Panc1 (cell line): ENCODE measurements around the gene CDH13. TPM values are rescaled to one million over a fixed set of nuclear protein-coding genes. Genes with fewer than 3 reads are reported as not detected.

Source experiments
- ATAC-seq: fragments of 200-7000 bp; cut with Tn5 transposase; 2 replicates; pipeline ENCODE4 v1.9.1; 2020; ENCODE audit warnings: mild to moderate bottlenecking, moderate library complexity
- BruUV-seq: library from RNA; stranded (reverse); fragments of 400-500 nt; replicated peaks from 2 replicates; lab custom pipeline; 2021; lab: Mats Ljungman, UMichigan
- CTCF ChIA-PET: fragments of 300-600 bp; sonication (Branson Sonifier 250); formaldehyde crosslinking; loops from one replicate; lab custom pipeline; 2022; ENCODE audit warnings: antibody characterized with exemption; lab: Charles Lee
- POLR2A ChIA-PET: fragments of 300-600 bp; sonication (Branson Sonifier 250); formaldehyde crosslinking; loops from one replicate; lab custom pipeline; 2022; ENCODE audit warnings: antibody characterized with exemption; lab: Charles Lee
- DNase-seq: peaks from one replicate; pipeline ENCODE4 v3.0.0-alpha.2; 2010; ENCODE audit warnings: low read depth, low spot score
- H3K27ac ChIP-seq: 2 replicates; pipeline ENCODE4 v1.5.1; 2011; ENCODE audit warnings: mild to moderate bottlenecking, low read length, inconsistent platforms
- H3K27me3 ChIP-seq: fragments of 200-500 bp; sonication (Bioruptor generic); 2 replicates; pipeline ENCODE4 v1.6.0; 2014; ENCODE audit warnings: low read length, inconsistent platforms; ENCODE audit not compliant: control insufficient read depth, insufficient read depth
- H3K36me3 ChIP-seq: fragments of 200-500 bp; sonication (Bioruptor generic); 2 replicates; pipeline ENCODE4 v1.5.1; 2014; ENCODE audit warnings: inconsistent platforms, mild to moderate bottlenecking, low read length, moderate library complexity; ENCODE audit not compliant: control insufficient read depth, insufficient read depth
- H3K4me1 ChIP-seq: 2 replicates; pipeline ENCODE4 v1.5.1; 2011; ENCODE audit warnings: inconsistent platforms, mild to moderate bottlenecking, low read length, moderate library complexity; ENCODE audit not compliant: control insufficient read depth, insufficient read depth
- H3K4me3 ChIP-seq, 2 experiments: 2 replicates each; pipeline ENCODE4 v1.5.1; 2011 to 2012; ENCODE audit warnings: low read depth in 2 of 2, low read length in 2 of 2, mild to moderate bottlenecking in 2 of 2, inconsistent platforms in 1 of 2, moderate library complexity in 1 of 2
- H3K9me3 ChIP-seq: fragments of 200-500 bp; sonication (Bioruptor generic); 2 replicates; pipeline ENCODE4 v1.5.1; 2014; ENCODE audit warnings: low read depth, mild to moderate bottlenecking, inconsistent platforms, low read length, moderate library complexity; ENCODE audit not compliant: control insufficient read depth, insufficient read depth
- CTCF ChIP-seq: fragments of 450-650 bp; IDR thresholded peaks from 2 replicates; pipeline ENCODE4 v1.5.1; 2017; ENCODE audit warnings: mild to moderate bottlenecking
- POLR2AphosphoS5 ChIP-seq: IDR thresholded peaks from 2 replicates; pipeline ENCODE4 v1.6.1; 2012; ENCODE audit warnings: mild to moderate bottlenecking, low read depth, low read length, moderate library complexity
- REST ChIP-seq, 2 experiments: IDR thresholded peaks; 2 replicates each; pipeline ENCODE4 v1.6.1; 2011 to 2012; ENCODE audit warnings: low read depth in 2 of 2, control low read depth in 1 of 2, low read length in 1 of 2, mild to moderate bottlenecking in 1 of 2, moderate library complexity in 1 of 2; ENCODE audit not compliant: insufficient read depth in 1 of 2
- SIN3A ChIP-seq: IDR thresholded peaks from 2 replicates; pipeline ENCODE4 v1.6.1; 2012; ENCODE audit warnings: low read depth, mild to moderate bottlenecking, low read length, moderate library complexity, borderline replicate concordance; ENCODE audit not compliant: insufficient read depth
- TCF7L2 ChIP-seq: IDR thresholded peaks from 2 replicates; pipeline ENCODE4 v1.6.1; 2011; ENCODE audit warnings: mild to moderate bottlenecking, low read depth, low read length, inconsistent platforms
- in situ Hi-C: cut with HindIII; loops from 2 replicates; pipeline ENCODE4 v1.10.0; 2016; ENCODE audit warnings: low sequenced_read_pairs, low pct_unique_long_range_greater_than_20kb
- intact Hi-C: fragments of 100-400 bp; cut with micrococcal nuclease; formaldehyde crosslinking; loops from one replicate; pipeline ENCODE4 v1.10.0; 2022; ENCODE audit not compliant: unreplicated experiment
- total RNA-seq: library from RNA; stranded (reverse); gene quantifications from one replicate; pipeline ENCODE4 v1.2.1, GENCODE V29; 2021; ENCODE audit not compliant: unreplicated experiment

Gene CDH13
- total RNA-seq, 1 experiment from 2014 or later, result not detected

GRCh38 chr16:82846806-82847205 is 220.0 kb downstream of the CDH13 start:
- H3K36me3 ChIP-seq, result no peaks in the 10 kb centered on the region
- ATAC-seq (no peak), DNase-seq (no peak)
- TF ChIP-seq POLR2AphosphoS5 (no peak), CTCF (no peak), REST (IDR thresholded peaks at IDR 0.05; ENCODE audit: insufficient read depth in 1 of 2, low read depth in 2 of 2, low read length in 1 of 2) (no peak), SIN3A (no peak), TCF7L2 (no peak)
- intact Hi-C loops, result no loop called here
- no peak overlapping the region for H3K4me3 ChIP-seq
- ChIA-PET CTCF (no interaction called here), POLR2A (no interaction called here)
- H3K9me3 ChIP-seq, result no peaks in the 10 kb centered on the region
- no peaks in the 10 kb centered on the region for H3K4me1 ChIP-seq
- in situ Hi-C loops, result no loop called here
- BruUV-seq, result no TSS peak
- no peak overlapping the region for H3K27ac ChIP-seq
- no peaks in the 10 kb centered on the region for H3K27me3 ChIP-seq

GRCh38 chr16:82848013-82848412 is 221.2 kb downstream of the CDH13 start:
- BruUV-seq, result no TSS peak
- H3K9me3 ChIP-seq, result no peaks in the 10 kb centered on the region
- intact Hi-C loops (no loop called here), in situ Hi-C loops (no loop called here)
- H3K27ac ChIP-seq, result no peak overlapping the region
- no peak overlapping the region for H3K4me3 ChIP-seq
- DNase-seq (no peak), ATAC-seq (no peak)
- POLR2A ChIA-PET, result no interaction called here
- no peaks in the 10 kb centered on the region for H3K4me1 ChIP-seq
- CTCF ChIA-PET, result no interaction called here
- no peaks in the 10 kb centered on the region for H3K27me3 ChIP-seq
- no peak for TF ChIP-seq POLR2AphosphoS5
- no peak for TF ChIP-seq SIN3A
- no peak for TF ChIP-seq CTCF
- TF ChIP-seq TCF7L2, result no peak
- no peak for TF ChIP-seq REST (IDR thresholded peaks at IDR 0.05; ENCODE audit: insufficient read depth in 1 of 2, low read depth in 2 of 2, low read length in 1 of 2)
- H3K36me3 ChIP-seq, result no peaks in the 10 kb centered on the region
